ENCODE results near the gene ZNF503.

Gene ZNF503

DNA sequence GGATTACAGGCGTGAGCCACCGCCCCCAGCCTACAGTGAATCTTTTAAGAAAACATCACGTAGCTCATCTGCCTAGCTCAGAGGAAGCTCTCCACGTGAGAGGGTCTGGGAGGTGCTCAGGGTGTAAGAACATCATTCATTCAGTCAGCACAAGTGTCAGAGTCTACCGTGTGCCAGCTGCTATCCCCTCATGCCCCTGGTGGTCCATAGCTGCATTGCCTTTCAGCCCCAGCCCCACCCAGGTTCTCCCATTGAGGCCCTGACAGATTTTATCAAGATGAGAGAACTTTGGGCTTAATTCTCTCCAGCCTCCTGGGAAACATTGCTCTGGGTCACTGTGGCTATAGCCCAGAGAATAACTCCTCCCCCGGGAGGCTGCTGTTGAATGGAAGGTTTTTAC lies 45.1 kb downstream of the ZNF503 start:
- H3K4me3 ChIP-seq (ENCODE audit: low read depth, low read length): no peak overlapping the region

DNA sequence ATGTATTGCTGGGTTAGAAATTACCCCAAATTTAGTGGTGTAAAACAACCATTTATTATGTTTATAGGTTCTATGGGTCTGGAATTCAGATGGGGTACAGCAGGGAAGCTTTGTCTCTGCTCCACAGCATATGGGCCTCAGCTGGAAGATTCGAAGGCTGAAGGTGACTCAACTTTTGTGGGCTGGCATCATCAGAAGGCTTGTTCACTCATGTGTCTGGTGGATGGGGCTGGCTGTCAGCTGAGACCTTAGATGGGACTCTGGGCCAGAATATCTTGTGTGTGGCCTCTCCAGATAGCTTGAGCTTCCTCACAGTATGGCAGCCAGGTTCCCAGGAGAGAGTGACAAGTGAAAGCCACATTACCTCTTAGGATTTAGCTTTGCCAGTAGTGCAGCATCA lies 45.9 kb downstream of the ZNF503 start:
- no peak overlapping the region for H3K4me3 ChIP-seq (ENCODE audit: low read depth, low read length)

DNA sequence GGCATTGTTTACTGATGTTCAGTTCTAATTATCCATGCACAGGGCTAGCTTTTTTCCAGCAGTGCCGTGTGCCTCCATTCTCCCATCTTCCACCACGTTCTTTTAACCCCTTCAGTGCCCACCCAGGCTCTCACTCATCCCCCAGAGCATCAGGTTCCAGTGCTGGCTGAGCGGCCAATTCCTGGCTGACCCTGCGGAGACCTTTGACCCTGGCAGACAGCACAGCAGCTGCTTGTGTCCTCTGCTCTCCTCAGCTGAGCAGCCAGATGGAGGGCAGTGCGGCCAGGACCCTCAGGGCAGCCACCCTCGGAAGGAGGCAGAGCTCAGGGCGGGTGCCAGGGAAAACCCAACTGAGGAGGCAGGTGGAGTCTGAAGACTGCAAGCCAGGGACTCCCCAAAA lies 48.4 kb downstream of the ZNF503 start:
- H3K4me3 ChIP-seq (ENCODE audit: low read depth, low read length): no peak overlapping the region

DNA sequence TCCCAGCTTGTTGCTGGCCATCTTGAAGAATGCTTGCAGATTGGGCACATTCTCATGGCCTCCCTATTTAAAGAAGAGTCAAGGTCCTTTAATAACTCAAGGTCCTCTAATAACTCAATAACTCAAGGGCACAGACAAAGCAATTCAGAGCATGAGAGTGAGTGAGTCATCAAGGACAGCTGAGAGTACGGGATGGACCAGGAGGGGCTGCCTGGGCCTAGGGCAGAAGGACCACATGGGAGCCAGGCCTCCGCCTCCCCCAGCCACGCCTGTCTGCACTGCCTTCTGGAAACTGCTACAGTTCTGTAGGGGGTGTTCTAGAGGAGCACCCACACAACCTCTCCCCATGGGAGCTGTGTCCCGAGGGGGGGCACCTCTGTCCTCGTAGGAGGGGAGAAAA lies 48.9 kb downstream of the ZNF503 start:
- no peak overlapping the region for H3K4me3 ChIP-seq (ENCODE audit: low read depth, low read length)

DNA sequence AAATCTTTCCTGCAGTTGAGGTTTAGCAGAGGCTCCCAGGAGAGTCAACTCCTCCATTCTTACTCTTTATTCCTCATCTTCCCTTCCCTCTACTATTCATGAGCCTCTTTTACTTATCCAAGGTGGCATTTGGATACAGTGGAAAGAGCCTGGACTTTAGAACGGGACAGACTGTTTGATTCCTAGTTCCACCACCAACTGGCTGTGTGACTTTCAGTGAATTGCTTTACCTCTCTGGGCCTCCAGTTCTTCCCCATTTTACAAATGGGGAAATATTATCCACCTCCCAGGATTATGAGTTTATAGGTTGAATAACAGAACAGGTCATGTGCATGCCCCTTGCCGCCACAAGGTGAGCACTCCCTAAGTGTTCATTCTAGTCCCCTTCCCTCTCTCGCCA lies 49.9 kb downstream of the ZNF503 start:
- no peak overlapping the region for H3K4me3 ChIP-seq (ENCODE audit: low read depth, low read length)

DNA sequence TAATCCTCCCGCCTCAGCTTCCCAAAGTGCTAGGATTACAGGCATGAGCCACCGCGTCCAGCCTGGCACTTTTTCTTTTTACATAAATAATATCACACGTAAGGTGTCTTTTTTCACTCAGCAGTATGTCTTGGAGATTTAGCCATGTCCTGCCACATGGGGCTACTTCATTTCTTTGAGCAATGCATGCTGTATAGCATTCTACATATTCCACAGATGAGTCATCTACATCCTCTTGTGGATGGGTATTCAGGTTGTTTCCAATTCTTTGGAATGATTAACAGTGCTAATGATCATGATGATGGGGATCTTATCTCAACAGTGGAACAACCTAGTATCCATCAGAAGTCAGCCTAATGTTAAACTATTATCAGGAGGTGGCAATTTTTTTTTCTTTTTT lies 50.8 kb downstream of the ZNF503 start:
- no peak overlapping the region for H3K4me3 ChIP-seq (ENCODE audit: low read depth, low read length)
